ENCODE data around the gene AMMECR1L.

GRCh38 chr2:127879899-127880298, 5.9 kb downstream of the AMMECR1L start:
- TF ChIP-seq, protein P1, sequence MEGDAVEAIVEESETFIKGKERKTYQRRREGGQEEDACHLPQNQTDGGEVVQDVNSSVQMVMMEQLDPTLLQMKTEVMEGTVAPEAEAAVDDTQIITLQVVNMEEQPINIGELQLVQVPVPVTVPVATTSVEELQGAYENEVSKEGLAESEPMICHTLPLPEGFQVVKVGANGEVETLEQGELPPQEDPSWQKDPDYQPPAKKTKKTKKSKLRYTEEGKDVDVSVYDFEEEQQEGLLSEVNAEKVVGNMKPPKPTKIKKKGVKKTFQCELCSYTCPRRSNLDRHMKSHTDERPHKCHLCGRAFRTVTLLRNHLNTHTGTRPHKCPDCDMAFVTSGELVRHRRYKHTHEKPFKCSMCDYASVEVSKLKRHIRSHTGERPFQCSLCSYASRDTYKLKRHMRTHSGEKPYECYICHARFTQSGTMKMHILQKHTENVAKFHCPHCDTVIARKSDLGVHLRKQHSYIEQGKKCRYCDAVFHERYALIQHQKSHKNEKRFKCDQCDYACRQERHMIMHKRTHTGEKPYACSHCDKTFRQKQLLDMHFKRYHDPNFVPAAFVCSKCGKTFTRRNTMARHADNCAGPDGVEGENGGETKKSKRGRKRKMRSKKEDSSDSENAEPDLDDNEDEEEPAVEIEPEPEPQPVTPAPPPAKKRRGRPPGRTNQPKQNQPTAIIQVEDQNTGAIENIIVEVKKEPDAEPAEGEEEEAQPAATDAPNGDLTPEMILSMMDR (IDR thresholded peaks at IDR 0.05; ENCODE audit: insufficient read depth, low read length) = no peak
- TF ChIP-seq, protein P2, sequence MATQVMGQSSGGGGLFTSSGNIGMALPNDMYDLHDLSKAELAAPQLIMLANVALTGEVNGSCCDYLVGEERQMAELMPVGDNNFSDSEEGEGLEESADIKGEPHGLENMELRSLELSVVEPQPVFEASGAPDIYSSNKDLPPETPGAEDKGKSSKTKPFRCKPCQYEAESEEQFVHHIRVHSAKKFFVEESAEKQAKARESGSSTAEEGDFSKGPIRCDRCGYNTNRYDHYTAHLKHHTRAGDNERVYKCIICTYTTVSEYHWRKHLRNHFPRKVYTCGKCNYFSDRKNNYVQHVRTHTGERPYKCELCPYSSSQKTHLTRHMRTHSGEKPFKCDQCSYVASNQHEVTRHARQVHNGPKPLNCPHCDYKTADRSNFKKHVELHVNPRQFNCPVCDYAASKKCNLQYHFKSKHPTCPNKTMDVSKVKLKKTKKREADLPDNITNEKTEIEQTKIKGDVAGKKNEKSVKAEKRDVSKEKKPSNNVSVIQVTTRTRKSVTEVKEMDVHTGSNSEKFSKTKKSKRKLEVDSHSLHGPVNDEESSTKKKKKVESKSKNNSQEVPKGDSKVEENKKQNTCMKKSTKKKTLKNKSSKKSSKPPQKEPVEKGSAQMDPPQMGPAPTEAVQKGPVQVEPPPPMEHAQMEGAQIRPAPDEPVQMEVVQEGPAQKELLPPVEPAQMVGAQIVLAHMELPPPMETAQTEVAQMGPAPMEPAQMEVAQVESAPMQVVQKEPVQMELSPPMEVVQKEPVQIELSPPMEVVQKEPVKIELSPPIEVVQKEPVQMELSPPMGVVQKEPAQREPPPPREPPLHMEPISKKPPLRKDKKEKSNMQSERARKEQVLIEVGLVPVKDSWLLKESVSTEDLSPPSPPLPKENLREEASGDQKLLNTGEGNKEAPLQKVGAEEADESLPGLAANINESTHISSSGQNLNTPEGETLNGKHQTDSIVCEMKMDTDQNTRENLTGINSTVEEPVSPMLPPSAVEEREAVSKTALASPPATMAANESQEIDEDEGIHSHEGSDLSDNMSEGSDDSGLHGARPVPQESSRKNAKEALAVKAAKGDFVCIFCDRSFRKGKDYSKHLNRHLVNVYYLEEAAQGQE (IDR thresholded peaks at IDR 0.05; ENCODE audit: insufficient replicate concordance, low read depth) = no peak
- TF ChIP-seq GABPA (IDR thresholded peaks at IDR 0.05; ENCODE audit: low read depth) = no peak
- no peak for TF ChIP-seq POLR2AphosphoS5 (IDR thresholded peaks at IDR 0.05; ENCODE audit: low read depth)
